ENCODE results near the gene SLC29A2. TPM values are rescaled to one million over a fixed set of nuclear protein-coding genes. Genes with fewer than 3 reads are reported as not detected.

Gene SLC29A2
- total RNA-seq, 1 experiment from 2014 or later, result 36.1 TPM

DNA sequence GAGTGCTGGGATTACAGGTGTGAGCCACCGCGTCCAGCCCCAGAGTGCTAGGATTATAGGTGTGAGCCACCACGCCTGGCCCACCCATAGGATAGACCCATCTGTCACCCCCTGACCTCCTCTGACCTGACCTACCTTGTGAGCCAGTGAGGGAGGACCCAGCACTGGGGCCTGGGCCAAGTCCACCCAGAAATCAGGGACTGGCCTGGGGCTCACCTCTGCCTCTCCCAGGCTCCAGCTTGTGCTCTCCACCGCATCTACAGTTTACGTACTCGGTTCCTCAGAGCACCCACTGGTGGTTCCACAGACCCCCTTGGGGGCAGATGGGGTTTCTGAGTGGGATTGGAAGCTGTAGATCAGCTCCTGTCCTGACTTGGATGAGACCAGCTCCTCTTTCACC, 6.4 kb downstream of the SLC29A2 start:
- no peaks in the 10 kb centered on the region for H3K27me3 ChIP-seq (ENCODE audit: insufficient read depth, low read depth)
- H3K27ac ChIP-seq, result no peak overlapping the region
- peaks cover 21% of the 10 kb centered on the region for H3K79me2 ChIP-seq (ENCODE audit: low read depth)
- no peaks in the 10 kb centered on the region for H3K9me3 ChIP-seq (ENCODE audit: insufficient read depth, low read depth)
- TF ChIP-seq EZH2 (IDR thresholded peaks at IDR 0.05; ENCODE audit: low read depth), result no peak
- TF ChIP-seq, protein P1, sequence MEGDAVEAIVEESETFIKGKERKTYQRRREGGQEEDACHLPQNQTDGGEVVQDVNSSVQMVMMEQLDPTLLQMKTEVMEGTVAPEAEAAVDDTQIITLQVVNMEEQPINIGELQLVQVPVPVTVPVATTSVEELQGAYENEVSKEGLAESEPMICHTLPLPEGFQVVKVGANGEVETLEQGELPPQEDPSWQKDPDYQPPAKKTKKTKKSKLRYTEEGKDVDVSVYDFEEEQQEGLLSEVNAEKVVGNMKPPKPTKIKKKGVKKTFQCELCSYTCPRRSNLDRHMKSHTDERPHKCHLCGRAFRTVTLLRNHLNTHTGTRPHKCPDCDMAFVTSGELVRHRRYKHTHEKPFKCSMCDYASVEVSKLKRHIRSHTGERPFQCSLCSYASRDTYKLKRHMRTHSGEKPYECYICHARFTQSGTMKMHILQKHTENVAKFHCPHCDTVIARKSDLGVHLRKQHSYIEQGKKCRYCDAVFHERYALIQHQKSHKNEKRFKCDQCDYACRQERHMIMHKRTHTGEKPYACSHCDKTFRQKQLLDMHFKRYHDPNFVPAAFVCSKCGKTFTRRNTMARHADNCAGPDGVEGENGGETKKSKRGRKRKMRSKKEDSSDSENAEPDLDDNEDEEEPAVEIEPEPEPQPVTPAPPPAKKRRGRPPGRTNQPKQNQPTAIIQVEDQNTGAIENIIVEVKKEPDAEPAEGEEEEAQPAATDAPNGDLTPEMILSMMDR (conservative IDR thresholded peaks at IDR 0.05), result no peak
- BruUV-seq (replicated peaks), result no TSS peak
- H3K4me3 ChIP-seq, result no peak overlapping the region
- no peak overlapping the region for H2AFZ ChIP-seq
- peaks cover 71% of the 10 kb centered on the region for H3F3A ChIP-seq (ENCODE audit: insufficient read depth, low read depth)
- H3K4me2 ChIP-seq, result no peak overlapping the region
- peaks cover 49% of the 10 kb centered on the region for H4K20me1 ChIP-seq (ENCODE audit: insufficient read depth)
- peaks cover 32% of the 10 kb centered on the region for H3K36me3 ChIP-seq (ENCODE audit: low read depth)
- peaks cover 9% of the 10 kb centered on the region for H3K4me1 ChIP-seq (replicated peaks; ENCODE audit: insufficient read depth)
- H3K9me2 ChIP-seq (ENCODE audit: insufficient read depth), result no peaks in the 10 kb centered on the region
- POLR2A ChIA-PET (ENCODE audit: unreplicated experiment), result no interaction called here
- no peak for DNase-seq
- CTCF ChIA-PET, result interaction anchor here (0.6 kb wide), 1 partner anchor 37 kb away, joined by 4 read pairs; no protein-coding TSS in a partner anchor
- intact Hi-C loops (cut with micrococcal nuclease; ENCODE audit: unreplicated experiment), result no loop called here

- Histone ChIP-seq H3K4me3 (no peak overlapping the region), H2AFZ (no peak overlapping the region), H3K9me3 (ENCODE audit: insufficient read depth, low read depth) (no peaks in the 10 kb centered on the region), H3K9me2 (ENCODE audit: insufficient read depth) (no peaks in the 10 kb centered on the region), H4K20me1 (ENCODE audit: insufficient read depth) (peaks cover 40% of the 10 kb centered on the region), H3K27me3 (ENCODE audit: insufficient read depth, low read depth) (no peaks in the 10 kb centered on the region), H3K36me3 (ENCODE audit: low read depth) (peaks cover 32% of the 10 kb centered on the region), H3K4me2 (no peak overlapping the region), H3F3A (ENCODE audit: insufficient read depth, low read depth) (peaks cover 78% of the 10 kb centered on the region), H3K79me2 (ENCODE audit: low read depth) (peaks cover 9% of the 10 kb centered on the region), H3K27ac (no peak overlapping the region), H3K4me1 (replicated peaks; ENCODE audit: insufficient read depth) (no peaks in the 10 kb centered on the region)
- TF ChIP-seq, protein P1 (conservative IDR thresholded peaks at IDR 0.05), result peak; percentile 95
- no peak for TF ChIP-seq EZH2 (IDR thresholded peaks at IDR 0.05; ENCODE audit: low read depth)
- no TSS peak for BruUV-seq (replicated peaks)
- intact Hi-C loops (cut with micrococcal nuclease; ENCODE audit: unreplicated experiment), result no loop called here
- POLR2A ChIA-PET (ENCODE audit: unreplicated experiment), result no interaction called here
- DNase-seq, result peak in 1 of 2 experiments; percentile 59
- CTCF ChIA-PET, result interaction anchor here (0.6 to 1.3 kb wide), 9 partner anchors 17 to 201 kb away, joined by 3 to 9 read pairs (median 4); no protein-coding TSS in a partner anchor
These were observed 7.6 kb downstream of the SLC29A2 start for GRCh38 chr11:66363805-66364535.

- Histone ChIP-seq H3K27me3 (ENCODE audit: insufficient read depth, low read depth) (no peaks in the 10 kb centered on the region), H3K4me2 (no peak overlapping the region), H3K36me3 (ENCODE audit: low read depth) (peaks cover 29% of the 10 kb centered on the region), H3K27ac (no peak overlapping the region), H3K4me3 (no peak overlapping the region), H3K4me1 (replicated peaks; ENCODE audit: insufficient read depth) (no peaks in the 10 kb centered on the region), H3K9me3 (ENCODE audit: insufficient read depth, low read depth) (no peaks in the 10 kb centered on the region), H4K20me1 (ENCODE audit: insufficient read depth) (peaks cover 36% of the 10 kb centered on the region), H3F3A (ENCODE audit: insufficient read depth, low read depth) (peaks cover 78% of the 10 kb centered on the region), H2AFZ (no peak overlapping the region), H3K79me2 (ENCODE audit: low read depth) (peaks cover 1% of the 10 kb centered on the region), H3K9me2 (ENCODE audit: insufficient read depth) (no peaks in the 10 kb centered on the region)
- intact Hi-C loops (cut with micrococcal nuclease; ENCODE audit: unreplicated experiment), result no loop called here
- CTCF ChIA-PET, result interaction anchor here (0.6 to 1.3 kb wide), 9 partner anchors 17 to 200 kb away, joined by 3 to 9 read pairs (median 4); no protein-coding TSS in a partner anchor
- DNase-seq, result no peak
- POLR2A ChIA-PET (ENCODE audit: unreplicated experiment), result no interaction called here
- TF ChIP-seq, protein P1 (conservative IDR thresholded peaks at IDR 0.05), result no peak
- TF ChIP-seq EZH2 (IDR thresholded peaks at IDR 0.05; ENCODE audit: low read depth), result no peak
- BruUV-seq (replicated peaks), result no TSS peak
These were observed 8.4 kb downstream of the SLC29A2 start for GRCh38 chr11:66363187-66363601.

Measured in PC-9 (cell line).